Loucy (cell line): Measurements from ENCODE around the gene CTIF.

Source experiments
- H2AFZ ChIP-seq: fragments of 200-600 bp; sonication (generic); 2 replicates; pipeline ENCODE4 v1.6.0; 2016; ENCODE audit warnings: antibody characterized with exemption, mild to moderate bottlenecking, low read length, moderate library complexity
- H3F3A ChIP-seq: fragments of 200-600 bp; 2 replicates; pipeline ENCODE4 v1.6.0; 2016; ENCODE audit warnings: antibody characterized with exemption, low read depth, mild to moderate bottlenecking
- H3K27me3 ChIP-seq: fragments of 200-600 bp; sonication (generic); 2 replicates; pipeline ENCODE4 v1.6.1; 2014; ENCODE audit warnings: low read length, mild to moderate bottlenecking; ENCODE audit not compliant: insufficient read depth, poor library complexity, severe bottlenecking
- H3K36me3 ChIP-seq: fragments of 200-600 bp; sonication (generic); 2 replicates; pipeline ENCODE4 v1.6.1; 2016; ENCODE audit warnings: low read length; ENCODE audit not compliant: insufficient read depth
- H3K4me1 ChIP-seq: fragments of 200-600 bp; sonication (generic); 2 replicates; pipeline ENCODE4 v1.5.1; 2014; ENCODE audit warnings: low read length, mild to moderate bottlenecking; ENCODE audit not compliant: insufficient read depth, poor library complexity, severe bottlenecking
- H3K4me2 ChIP-seq: fragments of 200-600 bp; sonication (generic); 2 replicates; pipeline ENCODE4 v1.6.0; 2014; ENCODE audit warnings: antibody characterized with exemption, low read length, low read depth, mild to moderate bottlenecking; ENCODE audit not compliant: poor library complexity, severe bottlenecking
- H3K4me3 ChIP-seq: fragments of 200-600 bp; sonication (generic); 2 replicates; pipeline ENCODE4 v1.5.1; 2014; ENCODE audit warnings: low read length, mild to moderate bottlenecking, mixed read lengths; ENCODE audit not compliant: poor library complexity, severe bottlenecking
- H3K79me2 ChIP-seq: fragments of 200-600 bp; sonication (generic); 2 replicates; pipeline ENCODE4 v1.6.1; 2014; ENCODE audit warnings: low read length; ENCODE audit not compliant: insufficient read depth
- H3K9ac ChIP-seq: fragments of 200-600 bp; sonication (generic); 2 replicates; pipeline ENCODE4 v1.6.0; 2014; ENCODE audit warnings: mild to moderate bottlenecking, low read depth, low read length, moderate library complexity; ENCODE audit not compliant: poor library complexity, severe bottlenecking
- H3K9me2 ChIP-seq: fragments of 200-600 bp; sonication (generic); replicated peaks from 2 replicates; pipeline ENCODE4 v1.6.1; 2016; ENCODE audit warnings: low read depth, low read length, mixed read lengths
- H3K9me3 ChIP-seq: fragments of 200-600 bp; sonication (generic); 2 replicates; pipeline ENCODE4 v1.6.1; 2014; ENCODE audit warnings: mild to moderate bottlenecking, antibody characterized with exemption, low read length, low read depth; ENCODE audit not compliant: insufficient read depth
- H4K20me1 ChIP-seq: fragments of 200-600 bp; sonication (generic); 2 replicates; pipeline ENCODE4 v1.6.0; 2014; ENCODE audit warnings: antibody characterized with exemption, low read length, mild to moderate bottlenecking; ENCODE audit not compliant: insufficient read depth, poor library complexity, severe bottlenecking
- EZH2phosphoT487 ChIP-seq: fragments of 200-600 bp; IDR thresholded peaks from 2 replicates; pipeline ENCODE4 v1.6.1; 2018; ENCODE audit warnings: antibody characterized with exemption, mild to moderate bottlenecking, moderate library complexity, borderline replicate concordance
- TF ChIP-seq, protein P1 (sequence below): fragments of 200-600 bp; sonication (generic); conservative IDR thresholded peaks from 2 replicates; pipeline ENCODE4 v1.5.1; 2014; ENCODE audit warnings: mild to moderate bottlenecking, antibody characterized with exemption, low read length

The CTIF gene

DNA sequence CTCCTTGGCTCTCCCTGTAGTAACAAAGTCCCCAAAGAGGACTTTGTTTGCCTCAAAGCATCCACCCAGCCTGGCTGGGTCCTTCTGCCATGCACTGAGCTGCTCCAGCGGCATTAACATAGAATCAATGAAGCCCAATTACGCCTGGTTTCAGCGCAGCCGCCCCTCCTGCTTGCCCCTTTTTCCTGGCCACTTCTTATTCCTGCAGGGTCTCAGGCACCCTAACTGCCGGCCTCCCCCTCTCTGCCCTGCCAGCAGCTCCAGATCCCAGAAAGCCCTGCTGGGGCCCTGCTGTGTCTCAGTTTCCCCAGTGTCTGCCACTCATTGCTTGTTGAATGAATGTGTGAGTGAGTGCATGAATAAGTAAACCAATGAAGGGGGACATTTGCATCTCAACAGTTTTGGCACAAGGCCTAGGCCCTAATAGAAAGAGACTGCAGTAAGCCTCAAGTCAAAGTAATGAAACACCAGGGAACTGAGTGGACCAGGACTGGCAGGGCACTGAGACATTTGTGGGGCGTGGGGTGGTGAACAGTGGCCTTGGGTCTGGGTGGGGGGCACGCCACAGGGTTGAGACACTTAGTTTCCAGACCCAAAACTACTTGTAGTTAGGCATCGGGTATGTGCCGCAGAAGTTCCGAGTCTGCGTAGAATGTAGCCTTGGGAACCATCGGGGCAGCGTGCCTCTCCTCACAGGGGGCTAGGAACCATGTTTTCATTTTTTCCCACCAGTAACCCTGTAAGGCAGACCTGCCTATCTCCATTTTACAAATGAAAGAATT, 351.3 kb downstream of the CTIF start:
- no peaks in the 10 kb centered on the region for H3F3A ChIP-seq
- no peaks in the 10 kb centered on the region for H3K9me2 ChIP-seq
- no peaks in the 10 kb centered on the region for H3K4me1 ChIP-seq
- no peak overlapping the region for H3K9ac ChIP-seq
- H3K4me2 ChIP-seq, result no peak overlapping the region
- TF ChIP-seq, protein P1, sequence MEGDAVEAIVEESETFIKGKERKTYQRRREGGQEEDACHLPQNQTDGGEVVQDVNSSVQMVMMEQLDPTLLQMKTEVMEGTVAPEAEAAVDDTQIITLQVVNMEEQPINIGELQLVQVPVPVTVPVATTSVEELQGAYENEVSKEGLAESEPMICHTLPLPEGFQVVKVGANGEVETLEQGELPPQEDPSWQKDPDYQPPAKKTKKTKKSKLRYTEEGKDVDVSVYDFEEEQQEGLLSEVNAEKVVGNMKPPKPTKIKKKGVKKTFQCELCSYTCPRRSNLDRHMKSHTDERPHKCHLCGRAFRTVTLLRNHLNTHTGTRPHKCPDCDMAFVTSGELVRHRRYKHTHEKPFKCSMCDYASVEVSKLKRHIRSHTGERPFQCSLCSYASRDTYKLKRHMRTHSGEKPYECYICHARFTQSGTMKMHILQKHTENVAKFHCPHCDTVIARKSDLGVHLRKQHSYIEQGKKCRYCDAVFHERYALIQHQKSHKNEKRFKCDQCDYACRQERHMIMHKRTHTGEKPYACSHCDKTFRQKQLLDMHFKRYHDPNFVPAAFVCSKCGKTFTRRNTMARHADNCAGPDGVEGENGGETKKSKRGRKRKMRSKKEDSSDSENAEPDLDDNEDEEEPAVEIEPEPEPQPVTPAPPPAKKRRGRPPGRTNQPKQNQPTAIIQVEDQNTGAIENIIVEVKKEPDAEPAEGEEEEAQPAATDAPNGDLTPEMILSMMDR, result no peak
- TF ChIP-seq EZH2phosphoT487, result no peak
- H3K27me3 ChIP-seq, result no peaks in the 10 kb centered on the region
- H2AFZ ChIP-seq, result no peak overlapping the region
- H4K20me1 ChIP-seq, result no peaks in the 10 kb centered on the region
- H3K36me3 ChIP-seq, result no peaks in the 10 kb centered on the region
- H3K79me2 ChIP-seq, result no peaks in the 10 kb centered on the region
- H3K9me3 ChIP-seq, result no peaks in the 10 kb centered on the region
- no peak overlapping the region for H3K4me3 ChIP-seq

DNA sequence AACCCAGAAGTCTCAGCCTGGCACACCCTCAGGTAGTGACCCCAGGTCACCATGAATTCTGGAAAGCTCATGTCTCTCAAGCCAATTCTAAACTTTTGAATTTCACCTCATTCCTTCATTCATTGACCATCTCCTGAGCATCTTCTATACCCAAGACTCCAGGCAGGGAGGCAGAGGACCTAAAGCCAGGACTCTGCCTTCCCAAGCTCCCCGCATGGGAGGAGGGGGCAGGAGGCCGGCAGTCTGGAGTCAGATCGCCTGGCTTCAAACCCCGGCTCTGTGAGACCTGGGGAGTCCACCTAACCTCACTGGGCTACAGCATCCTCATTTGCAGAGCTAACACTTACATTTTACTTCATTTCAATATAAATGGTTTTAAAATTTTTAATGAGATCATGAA, 352.9 kb downstream of the CTIF start:
- no peak for TF ChIP-seq EZH2phosphoT487
- TF ChIP-seq, protein P1, result no peak
- no peaks in the 10 kb centered on the region for H3K27me3 ChIP-seq
- H3K9me3 ChIP-seq, result no peaks in the 10 kb centered on the region
- H3K9ac ChIP-seq, result no peak overlapping the region
- H3F3A ChIP-seq, result no peaks in the 10 kb centered on the region
- H3K36me3 ChIP-seq, result no peaks in the 10 kb centered on the region
- no peaks in the 10 kb centered on the region for H3K9me2 ChIP-seq
- H3K4me3 ChIP-seq, result no peak overlapping the region
- no peak overlapping the region for H3K4me2 ChIP-seq
- peaks cover 5% of the 10 kb centered on the region for H3K4me1 ChIP-seq
- H2AFZ ChIP-seq, result no peak overlapping the region
- no peaks in the 10 kb centered on the region for H4K20me1 ChIP-seq
- H3K79me2 ChIP-seq, result no peaks in the 10 kb centered on the region

DNA sequence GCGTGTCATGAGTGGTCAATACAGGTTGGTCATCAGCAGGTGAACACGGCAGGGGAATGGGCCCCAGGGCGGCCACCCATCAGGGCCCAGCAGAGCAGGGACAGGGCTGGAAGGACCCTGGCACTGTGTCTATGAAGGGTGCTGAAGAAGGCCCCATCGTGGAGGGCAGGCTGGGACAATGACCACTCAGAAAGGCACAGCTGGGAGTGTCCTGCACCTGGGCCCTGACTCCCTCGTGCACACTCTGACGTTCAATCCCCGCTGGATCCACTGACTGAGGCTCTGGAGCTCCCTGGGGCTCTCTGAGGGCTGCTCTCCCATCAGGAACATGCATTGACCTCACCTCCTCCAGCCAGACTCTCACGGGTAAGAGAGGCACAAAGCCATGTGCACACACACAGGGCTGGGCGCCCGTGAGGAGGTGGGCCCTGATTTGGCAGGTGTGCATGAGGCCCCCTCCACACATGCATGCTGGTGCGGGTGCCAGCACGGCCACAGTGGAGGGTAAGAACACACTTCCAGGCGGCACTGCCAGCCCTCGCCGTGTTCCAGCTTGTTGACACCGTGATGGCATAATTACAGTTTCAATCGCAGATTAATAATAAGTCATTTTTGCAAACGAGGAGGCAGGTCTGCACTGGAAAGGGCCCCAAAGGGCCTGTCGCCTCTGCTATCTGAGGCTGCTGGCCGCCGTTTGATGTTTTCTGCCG, 353.5 kb downstream of the CTIF start:
- H3K4me1 ChIP-seq, result peaks cover 8% of the 10 kb centered on the region
- no peaks in the 10 kb centered on the region for H3F3A ChIP-seq
- TF ChIP-seq EZH2phosphoT487, result no peak
- TF ChIP-seq, protein P1, result no peak
- H3K4me3 ChIP-seq, result no peak overlapping the region
- no peaks in the 10 kb centered on the region for H3K9me2 ChIP-seq
- no peaks in the 10 kb centered on the region for H3K27me3 ChIP-seq
- no peaks in the 10 kb centered on the region for H3K9me3 ChIP-seq
- H3K9ac ChIP-seq, result no peak overlapping the region
- H4K20me1 ChIP-seq, result no peaks in the 10 kb centered on the region
- no peak overlapping the region for H2AFZ ChIP-seq
- H3K36me3 ChIP-seq, result no peaks in the 10 kb centered on the region
- H3K79me2 ChIP-seq, result no peaks in the 10 kb centered on the region
- no peak overlapping the region for H3K4me2 ChIP-seq
